Activated CD4-positive, CD25-positive, alpha-beta regulatory T cell treated with anti-CD3 and anti-CD28 coated beads, Interleukin-2, amount 50 U/mL, for 24 hours (primary cell): ENCODE results near the gene FBXL16.

Experiments used
- ATAC-seq, 2 donors: fragments of 150-1000 bp; cut with Tn5 transposase; one replicate each; pipeline ENCODE4 v1.10.0; 2021; ENCODE audit warnings: mild to moderate bottlenecking in 1 of 2, moderate library complexity in 1 of 2

Gene FBXL16

DNA sequence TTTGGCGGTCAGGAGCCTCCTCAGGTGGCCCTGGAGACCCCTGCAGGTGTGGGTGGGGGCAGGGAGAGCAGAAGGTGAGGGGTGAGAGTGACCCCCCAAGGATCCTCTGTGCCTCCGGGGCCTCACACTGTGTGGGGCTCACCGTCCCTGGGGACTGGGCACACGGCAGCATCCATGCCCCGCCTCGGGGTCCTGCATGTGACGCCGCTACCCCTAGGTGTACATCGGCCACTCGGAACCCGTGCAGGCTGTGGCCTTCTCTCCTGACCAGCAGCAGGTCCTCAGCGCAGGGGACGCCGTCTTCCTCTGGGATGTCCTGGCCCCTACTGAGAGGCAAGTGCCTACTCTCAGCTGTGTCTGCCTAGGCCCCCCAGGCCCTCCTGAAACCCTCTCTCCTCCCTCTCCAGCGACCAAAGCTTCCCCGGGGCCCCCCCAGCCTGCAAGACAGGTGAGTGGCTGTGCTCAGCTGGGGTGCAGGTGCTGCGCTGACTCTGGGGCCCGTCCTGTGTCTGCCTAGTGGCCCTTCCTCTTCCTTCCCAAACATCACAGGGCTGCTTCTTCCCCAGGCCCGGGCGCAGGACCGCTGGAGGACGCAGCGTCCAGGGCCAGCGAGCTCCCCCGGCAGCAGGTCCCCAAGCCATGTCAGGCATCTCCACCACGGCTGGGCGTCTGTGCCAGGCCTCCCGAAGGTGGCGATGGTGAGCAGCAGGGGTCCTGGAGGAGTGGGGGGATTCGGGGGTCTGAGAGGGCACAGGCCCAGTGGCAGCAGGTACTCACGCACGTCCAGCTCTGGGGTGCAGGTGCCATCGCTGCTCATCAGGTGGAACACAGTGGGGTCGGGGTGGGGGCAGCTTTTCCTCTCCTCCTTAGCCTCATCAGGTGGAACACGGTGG lies 46.7 kb downstream of the FBXL16 start:
- no peak for ATAC-seq

DNA sequence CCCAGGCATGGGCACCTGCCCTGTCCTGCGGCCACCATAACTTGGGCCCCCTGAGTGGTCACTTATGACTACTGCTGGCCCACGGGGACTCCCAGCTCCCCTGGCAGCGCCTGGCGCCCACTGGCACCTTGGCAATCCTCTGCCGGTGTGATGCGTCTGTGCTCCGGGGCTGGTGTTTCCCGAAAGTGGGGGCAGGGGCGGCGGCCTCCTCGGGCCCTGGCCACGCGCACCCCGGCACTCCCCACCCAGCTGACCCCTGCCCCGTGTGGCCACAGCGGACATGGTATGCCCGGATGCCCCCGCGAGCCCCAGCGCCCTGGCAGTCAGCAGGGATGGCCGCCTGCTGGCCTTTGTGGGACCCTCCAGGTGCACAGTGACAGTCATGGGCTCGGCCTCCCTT lies 48.1 kb downstream of the FBXL16 start:
- no peak for ATAC-seq

DNA sequence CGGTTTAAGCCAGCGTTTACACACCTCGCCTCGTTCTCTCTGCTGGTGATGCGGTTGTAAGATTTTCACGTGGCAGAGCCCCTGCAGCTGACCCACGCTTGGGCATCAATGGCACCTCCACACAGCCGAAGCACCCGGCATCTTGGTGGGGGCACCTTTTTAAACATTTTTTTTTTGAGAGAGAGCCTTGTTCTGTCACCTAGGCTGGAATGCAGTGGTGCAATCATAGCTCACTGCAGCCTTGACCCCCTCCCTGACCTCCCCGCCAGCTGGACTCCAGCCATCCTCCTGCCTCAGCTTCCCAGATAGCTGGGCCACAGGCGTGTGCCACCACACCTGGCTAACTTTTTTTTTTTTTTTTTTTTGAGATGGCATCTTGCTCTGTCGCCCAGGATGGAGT lies 51.6 kb downstream of the FBXL16 start:
- no peak for ATAC-seq

DNA sequence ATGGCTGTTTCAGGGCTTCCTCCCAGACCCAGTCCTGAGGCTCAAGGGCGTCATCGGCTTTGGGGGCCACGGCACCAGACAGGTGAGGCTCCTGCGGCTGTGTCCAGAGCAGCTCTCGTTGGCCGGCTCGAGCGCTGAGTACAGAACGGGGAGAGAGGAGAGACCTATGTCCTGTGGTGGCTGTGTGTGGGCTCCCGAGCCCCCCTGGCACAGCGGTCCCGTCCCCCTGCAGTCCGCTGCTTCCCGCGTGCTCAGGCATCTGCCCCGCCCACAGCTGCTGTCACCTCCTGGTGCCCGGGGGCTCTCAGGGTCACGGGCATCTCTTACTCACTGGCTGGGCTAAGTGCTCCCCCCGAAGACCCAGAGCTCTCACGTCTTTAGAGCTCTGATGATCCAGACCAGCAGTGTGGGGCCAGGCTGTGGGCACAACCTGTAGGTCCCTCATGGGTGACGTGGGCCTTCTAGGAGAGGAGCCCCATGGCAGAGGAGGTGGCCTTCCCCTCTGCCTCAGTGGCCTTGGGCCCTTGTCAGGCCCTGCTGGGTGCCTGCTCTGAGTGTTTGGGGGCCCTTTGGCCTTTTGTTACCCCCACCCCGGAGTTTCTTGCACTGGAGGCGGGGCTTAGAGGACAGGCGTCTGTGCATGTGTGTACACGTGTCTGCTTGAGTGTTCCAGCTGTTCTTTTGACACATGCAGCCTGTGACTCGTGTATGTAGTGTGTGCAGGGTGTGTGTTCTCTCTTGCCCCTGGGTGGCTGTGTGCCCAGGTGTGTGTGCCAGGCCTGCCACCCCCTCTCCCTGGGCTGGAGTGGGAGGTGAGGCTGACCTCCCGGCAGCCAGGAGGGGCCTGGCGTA lies 52.9 kb downstream of the FBXL16 start:
- ATAC-seq, result no peak

DNA sequence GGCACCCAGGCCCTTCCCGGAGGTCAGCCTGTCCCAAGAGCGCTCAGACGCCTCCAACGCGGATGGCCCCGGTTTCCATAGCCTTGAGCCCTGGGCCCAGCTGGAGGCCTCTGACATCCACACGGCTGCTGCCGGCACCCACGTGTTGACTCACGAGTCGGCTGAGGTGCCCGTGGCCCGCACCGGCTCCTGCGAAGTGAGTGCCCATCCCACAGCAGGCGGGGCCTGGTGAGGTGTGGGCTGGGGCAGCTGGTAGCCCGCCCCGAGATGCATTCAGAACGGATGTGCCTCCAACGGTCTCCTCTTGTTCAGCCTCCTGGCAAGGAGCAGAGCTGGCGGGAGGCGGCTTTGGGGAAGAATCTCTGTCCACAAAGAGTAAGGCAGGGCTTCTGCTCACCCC lies 53.8 kb downstream of the FBXL16 start:
- ATAC-seq, result no peak

DNA sequence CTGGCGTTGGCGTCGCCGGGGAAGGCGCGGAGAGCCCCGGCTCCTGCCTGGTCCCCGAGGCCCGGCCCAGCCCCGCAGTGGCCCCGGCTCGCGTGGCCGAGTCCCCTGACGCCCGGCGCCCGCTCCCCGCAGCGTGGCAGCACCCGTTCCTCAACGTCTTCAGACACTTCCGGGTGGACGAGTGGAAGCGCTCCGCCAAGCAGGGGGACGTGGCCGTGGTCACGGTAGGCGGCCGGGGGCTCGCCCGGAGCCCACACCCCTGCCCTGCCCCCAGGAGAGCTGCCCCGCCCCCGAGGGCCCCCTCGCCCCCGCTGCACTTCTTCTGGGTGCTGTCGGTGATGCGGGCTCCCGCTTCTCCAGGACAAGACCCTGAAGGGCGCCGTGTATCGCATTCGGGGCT lies 56.0 kb downstream of the FBXL16 start:
- peak; percentile 1 to 14 for ATAC-seq

DNA sequence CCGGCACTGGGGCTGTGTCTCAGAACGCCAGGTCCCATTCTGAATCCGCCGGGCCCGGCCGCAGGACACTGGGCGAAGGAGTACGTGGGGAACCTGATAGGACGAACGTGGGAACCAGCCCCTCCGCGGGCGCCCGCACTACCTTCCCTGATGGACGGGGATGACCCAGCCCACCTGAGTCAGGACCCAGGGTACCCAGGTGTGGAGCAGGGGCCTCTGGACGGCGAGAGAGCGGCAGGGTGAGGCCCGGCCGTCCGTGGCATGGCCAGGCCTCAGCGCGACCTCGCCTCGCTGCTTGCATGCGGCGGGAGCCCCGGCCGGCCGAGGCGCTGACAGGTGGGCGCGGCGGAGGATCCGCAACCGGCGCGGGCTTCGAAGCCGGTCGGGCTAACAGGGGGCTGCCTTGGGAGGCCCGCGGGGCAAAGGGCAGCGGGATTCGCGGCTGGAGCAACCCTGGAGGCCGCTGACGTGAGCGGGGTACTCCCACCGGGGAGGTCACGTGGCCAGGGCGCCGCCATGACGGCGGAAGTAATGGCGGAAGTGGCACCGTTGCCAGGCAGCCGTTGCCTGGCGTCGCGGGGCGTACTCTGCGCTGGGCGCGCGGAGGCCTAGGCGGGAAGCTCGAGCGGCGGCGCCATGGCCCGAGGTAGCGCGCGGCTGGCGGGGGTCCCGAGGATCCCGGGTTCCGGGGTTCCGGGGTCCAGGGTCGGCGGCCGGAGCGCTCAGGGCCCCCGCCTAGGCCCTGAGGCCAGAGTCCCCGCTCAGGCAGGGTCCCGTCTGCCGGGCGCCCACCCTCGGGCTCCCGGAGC lies 56.6 kb downstream of the FBXL16 start, which contains the start of gene WDR90:
WDR90 (plus strand) TSS at position 585 of the 809 bp plus-strand sequence; CDS start at position 637, 52 bp downstream.
- peak; percentile 95 to 96 for ATAC-seq

DNA sequence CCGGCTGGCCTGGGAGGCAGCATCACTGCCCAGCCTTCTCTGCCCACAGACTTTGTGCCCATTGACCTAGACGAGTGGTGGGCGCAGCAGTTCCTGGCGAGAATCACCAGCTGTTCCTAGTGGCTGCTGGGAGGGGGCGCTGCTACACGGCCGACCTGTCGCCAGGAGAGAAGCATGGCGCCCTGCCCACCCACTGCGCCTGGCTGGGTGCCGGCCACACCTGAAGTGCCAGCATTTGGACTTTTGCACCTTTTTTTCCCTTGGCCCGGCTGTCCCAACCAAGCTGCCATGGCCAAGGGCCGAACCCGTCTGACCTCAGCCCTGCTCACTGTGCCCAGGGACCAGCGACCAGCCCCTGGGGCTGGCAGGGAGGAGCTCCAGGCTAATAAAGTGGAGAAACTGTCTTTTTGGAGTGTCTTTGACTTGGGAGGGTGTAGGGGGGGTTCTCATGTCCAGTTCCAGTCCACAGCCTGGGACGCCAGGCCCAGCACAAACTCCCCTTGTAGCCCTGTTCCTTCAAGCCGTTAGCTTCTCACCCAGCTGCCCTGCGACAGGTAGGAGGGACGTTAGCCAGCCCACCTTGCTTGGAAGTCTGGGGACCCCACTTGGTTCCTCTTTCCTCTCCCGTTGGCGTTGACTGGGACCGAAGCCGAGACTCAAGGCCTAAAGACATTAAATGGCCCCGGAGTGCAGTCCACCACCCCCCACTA lies 57.4 kb downstream of the FBXL16 start:
- ATAC-seq, result no peak

DNA sequence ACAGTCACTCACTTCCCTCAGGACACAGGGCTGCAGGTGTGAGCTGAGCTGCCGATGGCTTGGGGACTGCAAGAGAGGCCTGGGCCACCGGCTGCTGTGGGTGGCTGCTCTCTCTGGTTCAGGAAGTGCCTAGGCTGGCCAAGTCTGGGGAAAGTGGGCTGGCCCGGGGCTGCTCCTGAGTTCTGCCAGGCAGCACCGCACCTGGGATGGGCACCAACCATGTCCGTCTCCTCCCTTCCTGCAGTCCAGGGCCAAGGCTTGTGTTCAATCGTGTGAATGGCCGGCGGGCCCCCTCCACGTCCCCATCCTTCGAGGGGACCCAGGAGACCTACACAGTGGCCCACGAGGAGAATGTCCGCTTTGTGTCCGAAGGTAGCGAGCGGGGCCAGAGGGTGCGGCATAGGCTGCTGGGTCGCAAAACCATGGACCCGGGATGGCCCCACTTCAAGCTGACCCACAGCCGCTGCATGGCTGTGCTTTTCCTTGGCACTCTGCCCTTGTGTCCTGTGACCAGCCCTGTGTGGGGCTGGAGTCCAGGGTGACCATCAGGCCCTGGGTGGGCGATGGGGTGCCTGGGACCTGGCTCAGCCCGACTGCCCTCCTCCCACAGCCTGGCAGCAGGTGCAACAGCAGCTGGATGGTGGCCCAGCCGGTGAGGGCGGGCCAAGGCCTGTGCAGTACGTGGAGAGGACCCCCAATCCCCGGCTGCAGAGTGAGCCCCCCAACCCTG lies 58.3 kb downstream of the FBXL16 start:
- no peak for ATAC-seq

DNA sequence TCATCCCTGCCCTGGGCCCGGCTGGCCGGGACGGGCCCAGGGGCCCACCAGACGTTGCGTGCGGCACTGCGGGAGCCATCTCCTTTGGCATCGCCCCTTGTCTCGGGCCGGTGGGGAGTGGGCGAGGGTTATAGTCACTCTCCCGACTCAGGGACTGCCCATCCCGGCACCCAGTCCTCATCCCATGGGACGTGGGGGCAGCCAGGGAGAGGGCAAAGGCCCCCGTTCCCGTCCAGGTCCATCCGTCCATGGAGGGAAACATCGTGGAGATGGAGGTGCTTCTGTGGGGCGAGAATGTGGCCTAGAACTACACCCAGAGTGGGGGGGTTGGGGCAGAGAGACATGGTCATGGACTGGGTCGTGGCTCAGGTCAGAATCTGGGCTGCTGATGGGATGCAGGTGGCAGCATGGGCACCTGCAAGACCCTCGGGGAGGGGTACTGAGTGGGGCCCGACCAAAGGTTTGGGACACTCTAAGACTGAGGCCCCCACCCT lies 58.9 kb downstream of the FBXL16 start:
- no peak for ATAC-seq

DNA sequence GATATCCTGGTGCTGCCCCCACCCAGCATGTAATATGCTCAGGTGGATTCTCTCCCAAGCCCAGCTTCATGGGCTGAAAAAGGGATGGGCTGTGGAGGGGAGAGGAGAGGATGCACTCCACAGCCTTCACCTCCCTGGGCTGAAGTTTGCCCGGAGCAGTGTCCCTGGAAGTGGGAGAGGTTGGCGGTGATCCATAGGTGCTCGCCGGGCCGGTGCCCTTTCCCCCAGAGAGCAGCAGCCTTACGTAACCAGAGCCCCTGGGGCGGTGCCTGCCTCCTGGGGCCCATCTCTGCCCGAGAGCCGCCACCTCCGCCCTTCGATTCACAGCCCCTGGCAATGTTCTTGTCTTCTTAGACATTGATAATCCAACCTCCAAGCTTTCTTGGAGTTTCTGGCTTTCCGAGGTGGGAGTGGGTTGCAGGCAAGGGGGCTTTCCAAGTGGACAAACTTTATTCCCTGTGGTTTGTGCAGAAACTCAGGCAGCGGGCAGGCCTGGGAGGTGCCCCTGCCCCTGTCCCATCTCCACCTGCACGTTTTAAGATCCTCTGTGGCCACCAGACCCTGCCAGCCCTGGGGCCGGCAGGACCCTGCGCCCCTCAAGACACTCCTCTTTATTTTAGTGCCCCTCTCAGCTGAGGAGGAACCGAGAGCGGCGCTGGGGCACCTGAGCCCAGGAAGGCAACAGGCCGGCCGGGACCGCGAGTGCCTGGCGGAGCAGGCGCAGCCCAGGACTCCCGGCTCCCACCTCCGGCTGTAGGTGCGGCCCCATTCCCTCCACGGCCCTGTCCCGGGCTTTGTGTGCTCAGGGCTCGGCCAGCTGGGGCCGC lies 59.5 kb downstream of the FBXL16 start:
- ATAC-seq, result no peak

DNA sequence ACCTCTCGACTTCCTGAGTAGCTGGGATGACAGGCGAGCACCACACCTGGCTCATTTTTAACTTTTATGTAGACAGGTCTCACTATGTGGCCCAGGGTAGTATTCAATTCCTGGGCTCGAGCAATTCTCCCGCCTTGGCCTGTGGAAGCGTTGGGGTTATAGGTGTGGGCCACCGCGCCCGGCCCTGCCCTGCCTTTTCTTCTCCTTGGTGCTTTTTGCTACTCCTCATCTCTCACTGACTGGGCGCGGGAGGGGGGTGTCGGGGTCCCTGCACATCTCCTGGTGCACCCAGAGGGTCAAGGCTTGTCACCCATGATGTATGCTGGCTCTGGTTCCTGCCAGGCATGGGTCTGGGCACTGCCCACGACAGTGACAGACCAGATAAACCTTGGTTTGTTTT lies 61.0 kb downstream of the FBXL16 start:
- no peak for ATAC-seq

DNA sequence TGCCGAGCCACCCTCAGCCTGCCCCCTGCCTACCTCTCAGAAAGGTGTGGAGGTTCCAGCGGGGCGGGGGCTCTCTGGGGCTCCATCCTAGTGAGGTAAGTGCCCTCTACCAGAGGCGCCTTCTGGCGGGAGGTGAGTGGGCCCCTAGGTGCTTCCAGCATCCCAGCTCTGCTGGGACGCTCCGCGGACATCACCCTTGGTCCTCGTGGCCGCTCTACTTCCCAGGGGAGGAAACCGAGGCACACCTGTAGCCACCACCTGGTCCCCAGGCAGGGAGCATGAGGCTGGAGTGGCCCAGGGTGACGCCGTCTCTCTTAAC lies 62.6 kb downstream of the FBXL16 start:
- ATAC-seq, result no peak
